Bone marrow (tissue), 2 donors: ENCODE data around the gene BNIP5.
"Not testable (repeated sequence)": the region's sequence is repeated elsewhere in the genome, so short reads cannot be mapped to it uniquely, and the experiment has no call there.

ENCODE experiments used
- DNase-seq, 2 donors: peaks; one replicate each; lab custom pipeline; 2025; lab: John Stamatoyannopoulos, UW

The BNIP5 gene

GRCh38 chr6:36364669-36365479 is 28.2 kb upstream of the BNIP5 start:
- no peak for DNase-seq

- DNase-seq, result not testable (repeated sequence)
These were observed 27.5 kb upstream of the BNIP5 start for GRCh38 chr6:36364061-36364635.

GRCh38 chr6:36363371-36363752 is 26.7 kb upstream of the BNIP5 start:
- not testable (repeated sequence) for DNase-seq

- no peak for DNase-seq
These were observed 26.1 kb upstream of the BNIP5 start for GRCh38 chr6:36362551-36363370.

- DNase-seq, result no peak
These were observed 24.4 kb upstream of the BNIP5 start for GRCh38 chr6:36361071-36361470.

GRCh38 chr6:36360241-36361054 is 23.8 kb upstream of the BNIP5 start:
- peak; percentile 28 to 44 for DNase-seq

GRCh38 chr6:36358226-36358915 is 21.7 kb upstream of the BNIP5 start:
- DNase-seq, result no peak

- DNase-seq, result no peak
These were observed 21.2 kb upstream of the BNIP5 start for GRCh38 chr6:36357872-36358225.

GRCh38 chr6:36355819-36356218 is 19.1 kb upstream of the BNIP5 start:
- DNase-seq, result no peak

GRCh38 chr6:36353411-36353915 is 16.8 kb upstream of the BNIP5 start:
- no peak for DNase-seq

- no peak for DNase-seq
These were observed 15.9 kb upstream of the BNIP5 start for GRCh38 chr6:36352477-36353157.

- DNase-seq, result no peak
These were observed 14.2 kb upstream of the BNIP5 start for GRCh38 chr6:36350681-36351571.

GRCh38 chr6:36350082-36350481 is 13.4 kb upstream of the BNIP5 start:
- no peak for DNase-seq

- no peak for DNase-seq
These were observed 12.6 kb upstream of the BNIP5 start for GRCh38 chr6:36349240-36349639.

GRCh38 chr6:36347621-36348020 is 10.9 kb upstream of the BNIP5 start:
- no peak for DNase-seq

- no peak for DNase-seq
These were observed 10.0 kb upstream of the BNIP5 start for GRCh38 chr6:36346486-36347273.

GRCh38 chr6:36345681-36346466 is 9.2 kb upstream of the BNIP5 start:
- no peak for DNase-seq

- DNase-seq, result no peak
These were observed 6.5 kb upstream of the BNIP5 start for GRCh38 chr6:36343109-36343680.
